PC-9 (cell line): ENCODE data around the gene KIFAP3. TPM values are rescaled to one million over a fixed set of nuclear protein-coding genes. Genes with fewer than 3 reads are reported as not detected.

ENCODE experiments used
- BruUV-seq: library from RNA; stranded (reverse); fragments of 400-500 nt; replicated peaks from 2 replicates; lab custom pipeline; 2021; lab: Mats Ljungman, UMichigan
- CTCF ChIA-PET: fragments of 300-600 bp; sonication (Branson Sonifier 250); formaldehyde crosslinking; loops from one replicate; lab custom pipeline; 2022; ENCODE audit warnings: antibody characterized with exemption; lab: Charles Lee
- POLR2A ChIA-PET: fragments of 300-600 bp; sonication (Branson Sonifier 250); formaldehyde crosslinking; loops from one replicate; lab custom pipeline; 2022; ENCODE audit warnings: antibody characterized with exemption; ENCODE audit not compliant: unreplicated experiment; lab: Charles Lee
- DNase-seq, 2 experiments: peaks; one replicate each; pipeline versions ENCODE4 v3.0.0 to v3.0.0-alpha.2; 2015 to 2022; ENCODE audit warnings: mixed read lengths in 1 of 2
- H2AFZ ChIP-seq: fragments of 200-600 bp; sonication (generic); 2 replicates; pipeline ENCODE4 v1.8.1; 2017; ENCODE audit warnings: antibody characterized with exemption
- H3F3A ChIP-seq: fragments of 200-600 bp; sonication (generic); 2 replicates; pipeline ENCODE4 v1.8.1; 2017; ENCODE audit warnings: antibody characterized with exemption, mild to moderate bottlenecking, low read depth; ENCODE audit not compliant: insufficient read depth
- H3K27ac ChIP-seq: fragments of 200-600 bp; sonication (generic); 2 replicates; pipeline ENCODE4 v1.6.1; 2016; ENCODE audit warnings: mixed run types
- H3K27me3 ChIP-seq: fragments of 200-600 bp; sonication (generic); 2 replicates; pipeline ENCODE4 v1.6.1; 2016; ENCODE audit warnings: low read depth, mixed run types; ENCODE audit not compliant: insufficient read depth
- H3K36me3 ChIP-seq: fragments of 200-600 bp; sonication (generic); 2 replicates; pipeline ENCODE4 v1.6.1; 2016; ENCODE audit warnings: low read depth, mixed run types
- H3K4me1 ChIP-seq: fragments of 200-600 bp; sonication (generic); replicated peaks from 2 replicates; pipeline ENCODE4 v1.6.1; 2016; ENCODE audit warnings: mixed run types; ENCODE audit not compliant: insufficient read depth
- H3K4me2 ChIP-seq: fragments of 200-600 bp; sonication (generic); 2 replicates; pipeline ENCODE4 v1.6.1; 2017; ENCODE audit warnings: mixed run types
- H3K4me3 ChIP-seq: fragments of 200-600 bp; sonication (generic); 2 replicates; pipeline ENCODE4 v1.6.1; 2016; ENCODE audit warnings: mixed run types
- H3K79me2 ChIP-seq: fragments of 200-600 bp; sonication (generic); 2 replicates; pipeline ENCODE4 v1.6.1; 2017; ENCODE audit warnings: low read depth, mixed run types
- H3K9me2 ChIP-seq: fragments of 200-600 bp; sonication (generic); 2 replicates; pipeline ENCODE4 v1.8.1; 2017; ENCODE audit warnings: mild to moderate bottlenecking; ENCODE audit not compliant: insufficient read depth
- H3K9me3 ChIP-seq: fragments of 200-600 bp; sonication (generic); 2 replicates; pipeline ENCODE4 v1.8.1; 2016; ENCODE audit warnings: low read depth; ENCODE audit not compliant: insufficient read depth
- H4K20me1 ChIP-seq: fragments of 200-600 bp; sonication (generic); 2 replicates; pipeline ENCODE4 v1.8.1; 2017; ENCODE audit not compliant: insufficient read depth
- CTCF ChIP-seq: fragments of 200-600 bp; sonication (generic); conservative IDR thresholded peaks from 2 replicates; pipeline ENCODE4 v1.6.1; 2017; ENCODE audit warnings: mixed run types, antibody characterized with exemption, mild to moderate bottlenecking, moderate library complexity
- EZH2 ChIP-seq: fragments of 200-600 bp; sonication (generic); IDR thresholded peaks from 2 replicates; pipeline ENCODE4 v1.8.0; 2017; ENCODE audit warnings: antibody characterized with exemption, low read depth
- intact Hi-C: fragments of 100-400 bp; cut with micrococcal nuclease; formaldehyde crosslinking; loops from one replicate; pipeline ENCODE4 v1.10.0; 2022; ENCODE audit not compliant: unreplicated experiment
- total RNA-seq: library from RNA; stranded (reverse); gene quantifications from 2 replicates; pipeline ENCODE4 v1.2.3, GENCODE V29; 2021

KIFAP3 gene
- total RNA-seq, 1 experiment from 2014 or later, result 9.7 TPM

- BruUV-seq, result no TSS peak
- Histone ChIP-seq H2AFZ (no peak overlapping the region), H3K9me3 (no peaks in the 10 kb centered on the region), H3K9me2 (no peaks in the 10 kb centered on the region), H3K27me3 (no peaks in the 10 kb centered on the region), H3K4me1 (no peaks in the 10 kb centered on the region), H3K4me3 (no peak overlapping the region), H3K4me2 (no peak overlapping the region), H3K36me3 (peaks cover 20% of the 10 kb centered on the region; the same call in 1 of the 2 replicates), H4K20me1 (no peaks in the 10 kb centered on the region), H3K79me2 (no peaks in the 10 kb centered on the region), H3K27ac (no peak overlapping the region), H3F3A (no peaks in the 10 kb centered on the region)
- ChIA-PET POLR2A (no interaction called here), CTCF (interaction anchor here (0.7 kb wide), 1 partner anchor 1272 kb away, joined by 3 read pairs; no protein-coding TSS in a partner anchor)
- TF ChIP-seq EZH2 (no peak), CTCF (no peak)
- no peak for DNase-seq
- intact Hi-C loops, result no loop called here
These were observed 195.3 kb downstream of the KIFAP3 start for GRCh38 chr1:169879034-169879840.

- Histone ChIP-seq H3K9me3 (no peaks in the 10 kb centered on the region), H3K27ac (no peak overlapping the region), H3K79me2 (no peaks in the 10 kb centered on the region), H2AFZ (no peak overlapping the region), H3K27me3 (no peaks in the 10 kb centered on the region), H3K4me1 (no peaks in the 10 kb centered on the region), H4K20me1 (no peaks in the 10 kb centered on the region), H3K4me2 (no peak overlapping the region), H3K9me2 (no peaks in the 10 kb centered on the region), H3K36me3 (peaks cover 27% of the 10 kb centered on the region), H3F3A (no peaks in the 10 kb centered on the region), H3K4me3 (no peak overlapping the region)
- TF ChIP-seq EZH2 (no peak), CTCF (no peak)
- CTCF ChIA-PET, result no interaction called here
- POLR2A ChIA-PET, result no interaction called here
- BruUV-seq, result no TSS peak
- intact Hi-C loops, result no loop called here
- DNase-seq, result no peak
These were observed 196.0 kb downstream of the KIFAP3 start for GRCh38 chr1:169878498-169878897.

- CTCF ChIA-PET, result no interaction called here
- no peak for TF ChIP-seq EZH2
- Histone ChIP-seq H3K27ac (no peak overlapping the region), H3F3A (no peaks in the 10 kb centered on the region), H2AFZ (no peak overlapping the region), H3K4me3 (no peak overlapping the region), H3K36me3 (peaks cover 30% of the 10 kb centered on the region), H3K79me2 (no peaks in the 10 kb centered on the region), H3K9me2 (no peaks in the 10 kb centered on the region), H3K27me3 (no peaks in the 10 kb centered on the region), H3K9me3 (no peaks in the 10 kb centered on the region), H4K20me1 (no peaks in the 10 kb centered on the region), H3K4me1 (no peaks in the 10 kb centered on the region), H3K4me2 (no peak overlapping the region)
- no TSS peak for BruUV-seq
- intact Hi-C loops, result no loop called here
- DNase-seq, result no peak
- POLR2A ChIA-PET, result no interaction called here
These were observed 196.5 kb downstream of the KIFAP3 start for GRCh38 chr1:169877800-169878491.
